ACHN (cell line): Measurements from ENCODE around the gene KDM4B.

Experiments
- DNase-seq: peaks from one replicate; pipeline ENCODE4 v3.0.0-alpha.2; 2015
- in situ Hi-C: cut with HindIII; loops from 2 replicates; pipeline ENCODE4 v1.10.0; 2017; ENCODE audit warnings: low sequenced_read_pairs, low pct_ligation_motif_present, low pct_unique_long_range_greater_than_20kb

The KDM4B gene

DNA sequence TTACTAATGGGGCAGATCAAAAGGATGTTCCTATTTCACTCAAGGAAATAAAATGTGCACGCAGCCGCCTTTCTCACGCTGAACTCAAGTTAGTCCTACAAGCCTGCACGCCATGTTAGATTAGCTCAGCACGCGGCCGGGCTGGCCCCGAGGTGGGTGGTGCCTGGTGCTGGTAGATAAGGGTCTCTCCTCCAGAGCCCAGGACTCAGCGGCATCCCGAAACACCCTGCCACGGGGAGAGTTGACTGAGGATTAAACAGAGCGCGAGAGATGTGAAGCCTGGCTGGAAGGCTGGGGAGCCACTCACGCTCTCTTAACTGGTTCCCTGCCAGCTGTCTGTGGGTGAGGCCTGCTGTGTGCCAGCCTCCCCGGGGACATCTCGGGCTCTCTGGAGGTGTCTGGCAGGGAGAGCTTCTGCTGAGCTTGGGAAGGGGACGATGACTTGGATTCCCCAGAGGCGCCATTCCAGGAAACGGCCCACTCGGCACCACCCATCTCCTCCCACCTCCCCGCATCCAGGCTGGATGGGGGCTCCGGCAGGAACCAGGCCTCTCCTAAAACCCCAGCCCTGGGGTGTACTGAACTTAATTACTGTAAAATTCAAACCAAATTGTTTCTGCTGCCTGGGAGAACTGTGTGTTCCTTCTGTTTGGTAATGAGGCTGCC is 122.2 kb downstream of the KDM4B start:
- in situ Hi-C loops = no loop called here
- DNase-seq = no peak

GRCh38 chr19:5091684-5092480 is 123.0 kb downstream of the KDM4B start:
- in situ Hi-C loops = no loop called here
- no peak for DNase-seq

GRCh38 chr19:5092481-5092843 is 123.5 kb downstream of the KDM4B start:
- DNase-seq = no peak
- in situ Hi-C loops = no loop called here

DNA sequence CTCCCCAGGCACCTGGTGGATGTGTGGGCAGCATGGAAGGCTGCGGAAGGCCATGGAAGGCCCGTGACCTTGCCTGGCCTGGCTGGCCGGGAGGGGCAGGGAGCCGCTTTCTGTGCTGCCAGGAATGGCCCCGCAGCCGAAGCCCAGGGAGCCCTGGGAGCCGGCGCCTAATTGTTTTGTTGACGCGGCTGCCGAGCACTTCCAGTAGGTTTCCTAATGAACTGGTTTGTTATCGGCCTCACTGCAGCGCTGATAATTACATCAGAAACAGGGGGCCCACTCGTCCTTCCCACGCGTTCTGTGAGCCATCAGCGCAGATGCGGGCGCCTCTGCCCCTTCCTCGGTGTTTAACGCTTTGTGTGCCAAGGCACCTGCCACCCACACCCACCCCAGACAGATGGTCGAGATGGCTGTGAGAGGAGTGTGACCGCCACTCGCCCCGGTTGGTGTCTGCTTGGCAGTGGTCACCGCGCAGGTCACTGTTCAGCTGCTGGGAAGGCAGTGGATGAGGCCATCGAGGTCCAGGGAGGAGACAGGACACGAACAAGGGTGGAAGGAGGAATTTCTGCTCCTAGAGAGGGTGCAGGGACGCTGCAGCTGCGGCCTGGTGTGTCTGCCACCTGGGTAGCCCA is 124.5 kb downstream of the KDM4B start:
- no peak for DNase-seq
- in situ Hi-C loops = no loop called here

DNA sequence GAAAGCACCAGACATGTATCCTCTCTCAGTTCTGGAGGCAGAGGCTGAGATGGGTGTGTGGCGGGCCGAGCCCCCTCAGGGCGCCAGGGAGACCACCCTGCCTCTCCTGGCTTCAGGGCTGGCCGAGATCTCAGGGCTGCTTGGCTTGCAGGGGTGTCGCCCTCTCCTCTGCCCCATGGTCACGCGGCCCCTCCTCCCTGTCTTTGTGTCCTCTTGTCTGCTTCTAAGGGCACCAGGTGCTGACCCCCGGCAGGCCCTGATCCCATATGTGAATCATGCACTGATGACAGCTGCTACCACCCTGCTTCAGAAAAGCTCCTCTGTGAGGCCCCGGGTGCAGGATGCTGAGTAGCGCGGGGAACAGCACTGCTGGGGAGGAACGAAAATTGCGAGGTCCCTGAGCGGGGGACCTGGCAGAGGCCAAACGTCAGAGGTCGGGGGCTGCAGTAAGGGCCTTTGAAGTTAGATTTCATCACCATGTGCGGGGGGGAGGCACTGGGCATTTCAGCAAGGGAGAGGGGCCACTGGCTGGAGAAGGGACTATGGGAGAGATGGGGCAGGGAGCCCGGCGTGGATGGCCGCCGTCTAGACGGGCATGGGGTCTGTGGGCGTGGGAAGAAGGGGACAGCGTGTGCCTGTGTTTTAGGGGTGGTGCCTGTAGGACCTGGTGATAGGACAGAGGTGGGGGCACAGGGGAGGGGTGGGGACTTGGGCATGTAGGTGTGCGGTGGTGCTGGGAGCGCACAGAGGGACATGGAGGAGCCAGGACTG is 125.2 kb downstream of the KDM4B start:
- DNase-seq = no peak
- in situ Hi-C loops = no loop called here

DNA sequence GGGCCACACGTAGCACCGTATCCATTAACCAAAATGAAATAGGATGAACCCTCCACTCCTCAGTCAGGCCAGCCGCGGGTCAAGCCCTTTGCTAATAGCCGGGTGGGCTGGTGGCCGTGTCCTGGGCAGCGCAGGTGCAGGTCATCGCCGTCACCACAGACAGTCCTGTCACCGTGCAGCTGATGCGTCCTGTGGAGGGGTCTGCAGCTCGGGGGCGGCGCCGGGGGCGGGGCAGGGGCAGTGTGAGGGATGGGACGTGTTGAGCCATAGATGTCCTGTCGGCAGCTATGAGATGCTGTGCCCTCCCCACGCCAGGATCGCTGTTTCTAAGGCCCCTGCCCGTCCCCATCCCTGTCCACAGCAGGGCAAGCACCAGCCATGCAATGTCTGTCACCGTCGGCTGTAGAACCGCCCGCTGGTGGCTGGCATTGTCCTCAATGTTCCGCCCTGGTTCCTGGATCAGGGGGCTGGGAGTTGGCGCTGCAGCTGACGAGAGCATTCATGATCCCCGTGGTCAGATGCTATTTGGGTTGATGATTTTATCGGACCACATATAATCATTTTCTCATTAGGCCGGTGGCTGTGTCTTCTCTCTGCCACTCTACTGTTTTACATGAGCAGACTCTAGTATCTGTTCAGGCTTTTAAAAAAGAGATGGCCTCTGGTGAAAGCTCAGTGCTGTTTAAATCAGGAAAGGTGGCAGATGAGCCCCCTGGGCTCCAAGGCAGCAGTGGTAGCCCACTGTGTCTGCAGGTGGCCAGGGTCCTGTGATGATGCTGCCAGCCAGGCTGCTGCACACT is 126.1 kb downstream of the KDM4B start:
- in situ Hi-C loops = no loop called here
- DNase-seq = no peak

DNA sequence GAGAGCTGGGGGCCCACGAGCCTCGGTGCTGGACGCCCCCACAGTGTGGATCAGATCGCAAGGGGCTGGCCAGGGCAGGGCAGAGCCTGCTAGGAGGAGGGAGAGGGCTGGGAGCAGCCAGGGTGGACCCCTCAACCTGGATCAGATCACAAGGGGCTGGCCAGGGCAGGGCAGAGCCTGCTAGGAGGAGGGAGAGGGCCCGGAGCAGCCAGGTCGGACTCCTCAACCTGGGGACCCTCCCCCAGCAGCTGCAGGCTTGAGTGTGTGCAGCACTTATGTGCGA is 126.6 kb downstream of the KDM4B start:
- in situ Hi-C loops = no loop called here
- DNase-seq = no peak

- DNase-seq = no peak
- in situ Hi-C loops = no loop called here
Observed at GRCh38 chr19:5096536-5096935, 127.6 kb downstream of the KDM4B start.

DNA sequence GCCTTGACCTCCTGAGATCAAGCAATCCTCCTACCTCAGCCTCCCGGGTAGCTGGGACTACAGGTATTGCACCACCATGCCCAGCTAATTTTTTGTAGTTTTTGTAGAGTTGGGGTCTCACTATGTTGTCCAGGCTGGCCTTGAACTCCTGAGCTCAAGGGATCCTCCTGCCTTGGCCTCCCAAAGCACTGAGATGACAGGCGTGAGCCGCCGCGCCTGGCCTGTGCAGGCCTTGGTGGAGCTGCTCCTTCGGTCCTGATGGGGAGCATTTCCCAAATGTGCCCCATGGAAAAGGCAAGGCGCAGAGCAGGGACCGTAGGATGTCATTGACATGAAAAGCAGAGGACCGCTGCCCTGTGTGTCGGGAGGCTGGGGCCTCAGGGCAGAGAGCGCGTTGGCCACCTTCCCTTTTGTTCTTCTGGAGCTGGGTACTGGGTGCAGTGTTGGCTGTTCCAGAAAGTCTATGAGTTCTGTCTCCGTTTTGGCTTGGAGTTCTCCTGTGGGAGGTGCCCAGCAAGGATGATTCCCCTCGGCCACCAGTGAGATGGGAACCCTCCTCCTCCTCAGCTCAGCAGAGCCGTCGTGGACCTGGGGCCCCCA is 128.5 kb downstream of the KDM4B start:
- in situ Hi-C loops = no loop called here
- no peak for DNase-seq

DNA sequence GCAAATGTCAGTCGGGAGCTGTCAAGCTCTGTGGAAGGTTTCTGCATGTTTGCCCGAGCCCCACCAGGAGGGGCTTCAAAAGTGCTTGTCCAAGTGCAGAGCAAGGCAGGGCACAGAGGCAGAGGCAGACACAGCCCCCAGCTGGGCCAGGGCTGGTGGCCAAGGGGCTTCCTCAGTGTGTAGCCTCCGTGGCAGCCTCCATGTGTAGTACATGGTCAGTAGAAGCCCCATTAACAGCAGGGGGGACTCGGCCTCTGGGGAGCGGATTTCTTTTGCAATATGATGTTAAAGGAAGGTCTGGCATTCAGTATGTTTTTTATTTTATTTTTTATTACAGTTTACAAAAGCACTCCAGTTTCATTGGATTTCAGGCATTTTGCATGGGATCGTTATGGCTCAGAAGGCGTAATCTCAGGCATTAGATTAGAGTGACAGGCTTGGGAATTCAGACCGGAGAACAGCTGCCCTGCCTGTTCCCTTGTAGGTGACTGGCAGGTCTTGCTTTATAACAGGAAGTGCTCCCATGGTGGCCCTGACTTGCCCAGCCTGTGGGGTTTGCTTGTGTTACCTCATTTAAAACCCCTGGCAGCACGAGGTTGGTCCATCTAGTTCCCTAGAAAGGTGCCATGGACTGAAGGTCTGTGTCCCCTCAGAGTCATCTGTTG is 129.2 kb downstream of the KDM4B start:
- no peak for DNase-seq
- in situ Hi-C loops = no loop called here

- no peak for DNase-seq
- in situ Hi-C loops = no loop called here
Observed at GRCh38 chr19:5098646-5099045, 129.7 kb downstream of the KDM4B start.

GRCh38 chr19:5099701-5100221 is 130.8 kb downstream of the KDM4B start:
- in situ Hi-C loops = no loop called here
- DNase-seq = no peak

- DNase-seq = no peak
- in situ Hi-C loops = no loop called here
Observed at GRCh38 chr19:5101871-5102270, 133.0 kb downstream of the KDM4B start.

- DNase-seq = no peak
- in situ Hi-C loops = no loop called here
Observed at GRCh38 chr19:5102520-5102919, 133.6 kb downstream of the KDM4B start.

DNA sequence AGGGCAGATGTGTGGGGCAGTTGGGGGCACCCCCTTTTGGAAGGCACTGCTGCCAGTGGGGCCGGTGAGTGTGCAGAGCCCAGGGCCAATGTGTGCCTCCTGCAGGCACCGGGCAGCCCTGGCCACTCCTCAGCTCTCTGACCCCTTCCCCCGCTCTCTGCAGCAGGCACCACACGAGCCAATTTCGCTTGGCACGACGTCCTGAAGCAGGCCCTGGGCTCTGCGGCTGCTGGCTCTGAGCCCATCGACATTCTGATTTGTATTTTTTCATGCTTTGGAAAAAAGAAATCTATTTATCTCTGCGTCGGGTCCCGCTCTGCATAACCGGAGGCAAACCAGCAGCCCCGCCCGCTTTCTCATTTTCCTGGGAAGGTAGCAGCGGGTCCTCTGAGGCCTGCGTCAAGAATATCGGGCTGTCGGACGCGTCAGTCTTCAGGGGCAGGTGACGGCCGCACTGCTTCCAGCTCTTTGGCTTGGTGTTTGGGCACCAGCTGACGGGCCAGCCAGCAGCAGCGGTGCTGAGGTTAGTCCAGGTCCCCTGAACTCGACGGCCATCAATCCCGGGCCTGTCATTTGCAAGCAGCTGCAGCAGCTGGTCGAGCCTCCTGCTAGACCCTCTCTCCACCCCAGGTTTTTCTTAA is 134.3 kb downstream of the KDM4B start:
- in situ Hi-C loops = no loop called here
- DNase-seq = no peak

- no peak for DNase-seq
- in situ Hi-C loops = no loop called here
Observed at GRCh38 chr19:5103812-5104410, 135.0 kb downstream of the KDM4B start.

GRCh38 chr19:5104871-5105351 is 136.0 kb downstream of the KDM4B start:
- DNase-seq = no peak
- in situ Hi-C loops = no loop called here
